K562 (cell line): Measurements from ENCODE around the gene DYNLT2. TPM values are rescaled to one million over a fixed set of nuclear protein-coding genes. Genes with fewer than 3 reads are reported as not detected.

Experiments used
- BCL6 ChIP-seq: fragments of 250-450 bp; sonication (Bioruptor Pico); IDR thresholded peaks from 2 replicates; pipeline ENCODE4 v1.4.0; 2020
- BDP1 ChIP-seq: IDR thresholded peaks from 3 replicates; pipeline ENCODE4 v1.6.1; 2011; ENCODE audit not compliant: insufficient read length, insufficient read depth
- CBX3 ChIP-seq, 2 experiments: IDR thresholded peaks; 1 replicate in 1 of 2; 2 replicates in 1 of 2; pipeline ENCODE4 v1.6.1; 2012; ENCODE audit warnings: inconsistent platforms in 2 of 2, low read length in 2 of 2, borderline replicate concordance in 1 of 2, control low read depth in 1 of 2
- CREBBP ChIP-seq: IDR thresholded peaks from one replicate; pipeline ENCODE4 v1.6.1; 2012; ENCODE audit warnings: low read depth, mild to moderate bottlenecking, control low read depth, inconsistent platforms, low read length
- DLX4 ChIP-seq: fragments of 250-450 bp; sonication (Bioruptor Pico); IDR thresholded peaks from 2 replicates; pipeline ENCODE4 v1.6.1; 2021; ENCODE audit warnings: mild to moderate bottlenecking
- EGR1 ChIP-seq: fragments of 450-650 bp; conservative IDR thresholded peaks from 2 replicates; pipeline ENCODE4 v1.6.1; 2017; ENCODE audit warnings: mild to moderate bottlenecking
- ELK3 ChIP-seq: fragments of 450-650 bp; formaldehyde crosslinking; IDR thresholded peaks from 2 replicates; pipeline ENCODE4 v1.4.0; 2020; ENCODE audit warnings: mild to moderate bottlenecking
- HDAC2 ChIP-seq: fragments of 450-650 bp; IDR thresholded peaks from 2 replicates; pipeline ENCODE4 v1.6.1; 2016; ENCODE audit warnings: mild to moderate bottlenecking
- HLTF ChIP-seq: fragments of 450-650 bp; IDR thresholded peaks from 2 replicates; pipeline ENCODE4 v1.6.1; 2016
- HMG20A ChIP-seq: fragments of 450-650 bp; formaldehyde crosslinking; conservative IDR thresholded peaks from 2 replicates; pipeline ENCODE4 v1.4.0; 2020; ENCODE audit warnings: mild to moderate bottlenecking, mixed read lengths
- KAT2B ChIP-seq: IDR thresholded peaks from one replicate; pipeline ENCODE4 v1.6.1; 2012; ENCODE audit warnings: low read depth, mild to moderate bottlenecking, control low read depth, inconsistent platforms, low read length, moderate library complexity
- NCOR1 ChIP-seq: fragments of 450-650 bp; IDR thresholded peaks from 2 replicates; pipeline ENCODE4 v1.6.1; 2016; ENCODE audit warnings: mild to moderate bottlenecking, moderate library complexity
- PML ChIP-seq: IDR thresholded peaks from 2 replicates; pipeline ENCODE4 v1.6.1; 2012; ENCODE audit warnings: low read length, inconsistent platforms
- RAD21 ChIP-seq, 2 experiments: fragments of 250-450 bp in 1 of 2; fragments of 450-650 bp in 1 of 2; sonication (Bioruptor Pico) in 1 of 2; formaldehyde crosslinking in 1 of 2; IDR thresholded peaks in 1 of 2; conservative IDR thresholded peaks in 1 of 2; 2 replicates each; pipeline versions ENCODE4 v1.4.0 to v1.8.0; 2020 to 2022; ENCODE audit warnings: mild to moderate bottlenecking in 2 of 2, moderate library complexity in 1 of 2
- SNAPC5 ChIP-seq: fragments of 250-450 bp; sonication (Bioruptor Pico); IDR thresholded peaks from 2 replicates; pipeline ENCODE4 v1.8.0; 2021; ENCODE audit warnings: moderate library complexity, mild to moderate bottlenecking, inconsistent platforms
- ZBTB17 ChIP-seq: fragments of 450-650 bp; formaldehyde crosslinking; IDR thresholded peaks from 2 replicates; pipeline ENCODE4 v1.4.0; 2020; ENCODE audit warnings: mild to moderate bottlenecking
- ZBTB2 ChIP-seq: fragments of 450-650 bp; IDR thresholded peaks from 2 replicates; pipeline ENCODE4 v1.6.1; 2016; ENCODE audit warnings: antibody characterized with exemption
- ZBTB9 ChIP-seq: fragments of 450-650 bp; formaldehyde crosslinking; IDR thresholded peaks from 2 replicates; pipeline ENCODE4 v1.4.0; 2020; ENCODE audit warnings: mild to moderate bottlenecking, moderate library complexity
- ZNF431 ChIP-seq: sonication (generic); formaldehyde crosslinking; IDR thresholded peaks from 2 replicates; pipeline ENCODE4 v1.8.0; 2022; ENCODE audit warnings: mild to moderate bottlenecking, missing genetic modification reagents
- ZNF511 ChIP-seq: sonication (generic); formaldehyde crosslinking; IDR thresholded peaks from 2 replicates; pipeline ENCODE4 v1.8.0; 2022; ENCODE audit warnings: mild to moderate bottlenecking, missing genetic modification reagents
- ZNF589 ChIP-seq: fragments of 200-800 bp; sonication (Bioruptor generic); IDR thresholded peaks from 2 replicates; pipeline ENCODE4 v1.6.1; 2016; ENCODE audit warnings: low read depth, missing genetic modification characterization, missing compliant biosample characterization
- ZNF668 ChIP-seq: fragments of 250-450 bp; sonication (Bioruptor Pico); IDR thresholded peaks from 2 replicates; pipeline ENCODE4 v1.8.0; 2022; ENCODE audit warnings: mild to moderate bottlenecking, inconsistent platforms
- polyA plus RNA-seq, 8 experiments: library from polyadenylated mRNA; depleted of rRNA in 4 of 8; stranded (reverse) in 5 of 8; unstranded in 3 of 8; fragments of >200 nt; fragmentation: Nextera tagmentation in 2 of 8; fragmentation: Illumina TruSeq in 1 of 8; extraction: Ambion mirVana in 2 of 8; extraction: Trizol in 1 of 8; gene quantifications; 2 replicates each; pipeline versions ENCODE4 v1.2.1 to v1.2.3, GENCODE V29; 2011 to 2014; ENCODE audit warnings: inconsistent platforms in 1 of 8, missing spikeins in 1 of 8
- total RNA-seq, 7 experiments: library from RNA; depleted of rRNA in 6 of 7; stranded (reverse); fragments of >200 nt in 6 of 7; fragmentation: Illumina TruSeq in 2 of 7; extraction: Trizol in 2 of 7; gene quantifications; 2 replicates each; pipeline versions ENCODE4 v1.2.1 to v1.2.3, GENCODE V29; 2011 to 2021; ENCODE audit warnings: low replicate concordance in 1 of 7

The DYNLT2 gene
- total and polyA plus RNA-seq, 9 of the 15 experiments (the other 6 are each of a cell fraction or from before 2014, with no cell fraction given), result 2.0 to 12.8 (median 6.3) TPM

GRCh38 chr6:169751242-169752073, at the start of gene DYNLT2, which contains the start of gene ERMARD (continued):
- TF ChIP-seq ZBTB17 (CRISPR knock-in tag) (peak; percentile 68; the same call in 1 of the 2 replicates), ZBTB9 (no peak), DLX4 (CRISPR knock-in tag) (no peak), ZBTB2 (no peak; the same call in 1 of the 2 replicates), RAD21 (CRISPR knock-in tag; conservative IDR thresholded peaks at IDR 0.05 in 1 of 2, IDR thresholded peaks at IDR 0.05 in 1 of 2) (0 out of 4 replicates have a peak, but pooled peaks of 1 of the 2 experiments have one; percentile 3), ZNF668 (CRISPR knock-in tag) (no peak), HMG20A (CRISPR knock-in tag) (no peak), SNAPC5 (no peak), ELK3 (CRISPR knock-in tag) (no peak), HLTF (peak; percentile 57; the same call in 1 of the 2 replicates), BCL6 (CRISPR knock-in tag) (no peak), ZNF589 (CRISPR knock-in tag) (no peak), NCOR1 (peak; percentile 62), ZNF431 (peak; percentile 67; the same call in 1 of the 2 replicates), CREBBP (no peak), CBX3 (IDR thresholded peaks at IDR 0.05; ENCODE audit: borderline replicate concordance in 1 of 2, low read length in 2 of 2) (peak in 1 of 2 experiments; percentile 31; a peak in 1 of 3 replicates), KAT2B (no peak), PML (peak; percentile 91), HDAC2 (peak; percentile 60), ZNF511 (peak; percentile 96), BDP1 (no peak), EGR1 (peak; percentile 89)
